Right hindlimb (tissue), 1 donor: Measurements from ENCODE around the gene ERMARD.

Experiments
- DNase-seq: peaks from one replicate; pipeline ENCODE4 v3.0.0-alpha.2; 2018

Gene ERMARD

GRCh38 chr6:169803271-169803811 is 51.9 kb downstream of the ERMARD start:
- DNase-seq, result no peak

DNA sequence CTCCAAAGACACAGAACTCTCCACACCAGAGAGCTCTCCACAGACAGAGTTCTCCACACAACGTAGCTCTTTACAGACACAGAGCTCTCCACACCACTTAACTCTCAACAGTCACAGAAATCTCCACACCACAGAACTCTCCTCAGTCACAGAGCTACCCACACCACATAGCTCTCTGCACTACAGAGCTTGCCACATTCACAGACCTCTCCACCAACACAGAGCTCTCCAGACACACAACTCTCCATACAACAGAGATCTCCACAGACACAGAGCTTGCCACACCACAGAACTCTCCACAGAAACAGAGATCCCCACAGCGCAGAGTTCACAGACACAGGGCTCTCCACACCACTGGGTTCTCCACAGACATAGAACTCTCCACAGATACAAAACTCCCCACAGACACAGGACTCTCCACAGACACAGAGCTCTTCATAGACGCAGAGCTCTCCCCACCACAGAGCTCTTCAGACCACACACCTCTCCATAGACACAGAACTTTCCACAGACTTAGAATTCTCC is 52.5 kb downstream of the ERMARD start:
- no peak for DNase-seq

DNA sequence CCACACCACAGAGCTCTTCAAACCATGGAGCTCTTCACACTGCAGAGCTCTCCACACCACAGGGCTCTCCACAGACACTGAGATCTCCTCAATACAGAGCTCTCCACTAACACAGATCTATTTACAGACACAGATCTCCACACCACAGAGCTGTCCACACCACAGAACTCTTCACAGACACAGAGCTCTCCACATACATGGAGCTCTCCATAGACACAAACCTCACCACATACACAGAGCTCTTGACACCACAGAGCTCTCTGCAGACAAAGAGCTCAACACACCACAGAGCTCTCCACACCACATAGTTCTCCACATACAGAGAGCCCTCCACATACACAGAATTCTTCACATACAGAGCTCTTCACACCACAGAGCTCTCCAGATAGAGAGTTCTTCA is 53.0 kb downstream of the ERMARD start:
- no peak for DNase-seq

GRCh38 chr6:169805242-169805838 is 53.9 kb downstream of the ERMARD start:
- DNase-seq, result no peak

- DNase-seq, result no peak
Measured at GRCh38 chr6:169806701-169807100, 55.3 kb downstream of the ERMARD start.

- no peak for DNase-seq
Measured at GRCh38 chr6:169807229-169807628, 55.8 kb downstream of the ERMARD start.

- no peak for DNase-seq
Measured at GRCh38 chr6:169807699-169808607, 56.5 kb downstream of the ERMARD start.

DNA sequence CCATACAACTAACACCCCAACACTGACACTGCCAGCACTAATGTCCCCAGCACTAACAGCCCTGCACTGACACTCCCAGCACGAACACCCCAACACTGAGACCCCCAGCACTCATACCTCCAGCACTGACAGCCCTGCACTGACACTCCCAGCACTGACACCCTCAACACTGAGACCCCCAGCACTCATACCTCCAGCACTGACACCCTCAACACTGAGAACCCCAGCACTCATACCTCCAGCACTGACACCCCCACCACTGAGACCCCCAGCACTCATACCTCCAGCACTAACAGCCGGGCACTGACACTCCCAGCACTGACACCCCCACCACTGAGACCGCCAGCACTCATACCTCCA is 57.2 kb downstream of the ERMARD start:
- DNase-seq, result no peak

GRCh38 chr6:169809386-169809785 is 58.0 kb downstream of the ERMARD start:
- DNase-seq, result no peak

DNA sequence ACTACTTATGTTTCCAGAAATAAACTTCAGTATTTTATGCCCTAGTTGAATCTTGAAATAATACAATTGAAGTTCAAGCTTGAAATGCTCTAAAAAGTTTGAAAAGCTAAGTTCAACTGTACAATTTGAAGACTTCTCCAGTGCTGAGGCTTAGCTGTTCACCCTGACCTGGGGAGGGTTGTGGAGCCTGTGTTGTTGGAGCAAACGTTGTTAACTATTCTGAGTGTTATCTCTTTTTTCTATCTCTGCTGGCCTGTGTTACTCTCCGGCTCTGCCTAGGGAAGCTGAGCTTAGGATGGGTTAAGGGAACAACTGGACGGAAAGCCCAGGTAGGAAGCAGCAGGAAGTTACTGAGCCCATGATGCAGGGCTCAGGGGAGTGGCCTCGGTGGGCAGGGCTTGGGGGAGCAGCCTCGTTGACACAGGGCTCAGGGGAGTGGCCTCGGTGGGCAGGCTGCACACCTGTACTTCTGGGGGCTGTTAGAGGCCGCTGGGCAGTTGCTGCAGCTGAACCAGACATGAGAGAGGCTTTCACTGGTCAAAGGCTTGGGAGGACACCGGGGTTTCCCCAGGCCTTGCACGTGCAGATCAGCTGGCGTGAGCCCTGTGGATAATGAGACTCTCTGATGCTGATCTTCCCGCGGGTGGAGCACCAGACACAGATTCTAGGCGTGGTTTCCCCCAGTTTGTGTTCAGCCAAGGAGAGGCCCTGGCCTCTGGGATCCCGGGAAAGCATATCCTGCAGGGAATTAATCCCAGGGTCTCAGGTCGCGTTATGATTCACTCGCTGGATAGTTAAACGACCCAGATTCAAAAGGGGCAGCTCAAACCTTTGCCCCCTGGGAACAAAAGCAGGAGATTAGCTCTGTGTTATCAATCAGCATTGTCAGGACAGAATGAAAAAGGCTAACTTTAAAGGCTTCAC is 58.9 kb downstream of the ERMARD start:
- DNase-seq, result no peak

DNA sequence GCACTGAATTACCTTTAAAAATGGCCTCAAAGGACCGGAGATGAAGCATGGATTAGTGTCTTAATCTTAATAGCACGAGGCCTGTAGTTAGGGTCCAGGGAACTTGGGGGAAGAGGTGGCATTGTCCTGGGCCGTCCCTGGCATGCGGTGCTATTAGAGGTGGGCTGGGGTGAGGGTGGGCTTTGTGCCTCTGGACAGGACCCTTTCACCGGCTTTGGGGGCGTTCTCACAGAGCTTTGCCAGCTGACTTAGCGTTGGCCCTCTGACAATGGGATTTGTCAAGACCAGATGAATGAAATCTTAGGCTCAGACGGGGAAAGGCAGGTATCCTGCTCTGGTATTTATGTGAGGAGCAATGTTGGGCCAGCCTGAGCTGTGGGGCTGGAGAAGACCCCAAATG is 59.6 kb downstream of the ERMARD start:
- no peak for DNase-seq

DNA sequence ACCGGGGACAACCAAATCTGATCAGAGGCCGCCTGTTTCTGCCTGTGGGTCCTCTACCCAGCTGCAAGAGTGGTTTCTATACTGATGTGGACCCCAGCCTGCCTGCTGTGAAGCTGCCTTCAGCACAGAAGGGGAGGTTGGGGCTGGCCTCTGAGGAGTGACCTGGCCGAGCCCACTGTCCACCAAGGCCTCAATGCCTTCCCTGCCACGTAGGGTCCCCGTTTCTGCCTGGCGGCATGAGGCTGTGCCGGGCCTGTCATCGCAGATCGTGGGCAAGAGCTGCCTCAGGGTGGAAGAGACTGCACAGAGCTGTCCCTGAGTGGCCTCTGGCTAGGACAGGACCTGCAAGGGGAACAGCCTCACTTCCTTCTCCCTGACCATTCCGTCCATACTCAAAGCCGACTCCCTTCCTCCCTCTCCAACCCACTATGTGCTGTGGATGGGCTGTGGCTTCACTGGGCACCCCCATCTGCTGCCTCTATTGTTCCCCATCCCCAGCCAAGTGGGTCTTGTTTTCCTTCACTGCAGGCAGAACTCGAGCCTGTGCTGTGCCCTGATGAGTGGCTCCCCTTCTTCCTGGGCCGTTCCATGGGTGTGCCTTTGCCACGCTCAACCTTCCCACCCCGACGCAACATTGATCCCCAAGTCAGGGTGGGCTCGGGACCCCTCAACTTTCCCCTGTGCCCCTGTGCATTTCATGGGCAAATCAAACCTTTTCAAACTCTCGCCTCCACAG is 60.3 kb downstream of the ERMARD start:
- DNase-seq, result no peak

GRCh38 chr6:169812257-169812644 is 60.8 kb downstream of the ERMARD start:
- no peak for DNase-seq

- DNase-seq, result no peak
Measured at GRCh38 chr6:169813969-169814368, 62.5 kb downstream of the ERMARD start.

DNA sequence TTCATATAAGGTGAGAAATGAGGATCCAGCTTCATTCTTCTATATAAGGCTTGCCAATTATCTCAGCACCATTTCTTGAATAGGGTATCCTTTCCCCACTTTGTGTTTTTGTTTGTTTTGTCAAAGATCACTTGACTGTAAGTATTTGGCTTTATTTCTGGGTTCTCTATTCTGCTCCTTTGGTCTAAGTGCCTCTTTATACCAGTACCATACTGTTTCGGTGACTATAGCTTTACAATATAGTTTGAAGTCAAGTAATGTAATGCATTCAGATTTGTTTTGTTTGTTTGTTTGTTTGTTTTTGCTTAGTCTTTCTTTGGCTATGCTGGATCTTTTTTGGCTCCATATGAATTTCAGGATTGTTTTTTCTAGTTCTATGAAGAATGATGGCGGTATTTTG is 64.6 kb downstream of the ERMARD start:
- DNase-seq, result no peak

DNA sequence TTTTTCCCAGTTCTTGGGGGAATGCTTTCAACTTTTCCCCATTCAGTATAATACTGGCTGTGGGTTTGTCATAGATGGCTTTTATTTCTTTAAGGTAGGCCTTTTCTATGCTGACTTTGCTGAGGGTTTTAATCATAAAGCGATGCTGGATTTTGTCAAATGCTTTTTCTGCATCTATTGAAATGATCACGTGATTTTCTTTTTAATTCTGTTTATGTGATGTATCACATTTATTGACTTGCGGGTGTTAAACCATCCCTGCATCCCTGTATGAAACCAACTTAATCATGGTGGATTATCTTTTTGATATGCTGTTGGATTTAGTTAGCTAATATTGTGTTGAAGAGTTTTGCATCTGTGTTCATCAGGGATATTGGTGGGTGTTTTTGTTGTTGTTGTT is 65.6 kb downstream of the ERMARD start:
- no peak for DNase-seq

DNA sequence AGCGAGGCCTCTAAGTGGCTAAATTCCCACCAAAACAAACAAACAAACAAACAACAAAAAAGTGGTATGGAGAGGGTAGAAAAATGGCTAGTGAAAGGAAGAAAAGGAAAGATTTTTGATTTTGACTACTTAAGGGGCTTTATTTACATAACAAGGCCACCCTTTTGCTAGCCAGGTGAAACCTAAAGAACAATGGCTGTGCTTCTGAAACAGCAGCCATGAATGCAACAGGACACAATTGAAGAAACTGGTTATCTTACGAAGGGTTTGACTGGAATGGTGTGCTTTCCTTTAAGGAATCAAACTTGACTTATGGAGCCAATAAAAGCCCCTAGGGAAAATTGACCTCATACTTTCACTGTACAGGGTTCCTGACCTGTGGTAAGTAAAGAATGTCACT is 68.9 kb downstream of the ERMARD start:
- DNase-seq, result no peak

DNA sequence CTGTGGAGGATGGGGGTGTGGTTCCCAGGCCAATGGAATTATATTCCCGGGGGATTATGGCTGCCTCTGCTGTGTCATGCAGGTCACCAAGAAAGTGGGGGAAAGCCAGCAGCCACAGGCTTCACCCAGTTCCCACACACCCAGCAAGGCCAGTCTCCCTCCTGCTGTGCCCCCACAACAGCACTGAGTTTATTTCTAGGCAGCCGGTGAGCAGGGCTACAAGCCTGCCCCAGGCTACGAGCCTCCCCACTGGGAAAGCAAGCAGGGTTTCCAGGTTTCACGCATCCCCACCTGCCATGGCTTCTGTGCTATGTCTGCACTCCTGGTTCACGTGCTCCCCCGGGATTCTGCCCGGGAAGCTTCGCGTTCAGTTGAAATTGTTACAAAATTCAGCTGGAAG is 72.6 kb downstream of the ERMARD start:
- no peak for DNase-seq

DNA sequence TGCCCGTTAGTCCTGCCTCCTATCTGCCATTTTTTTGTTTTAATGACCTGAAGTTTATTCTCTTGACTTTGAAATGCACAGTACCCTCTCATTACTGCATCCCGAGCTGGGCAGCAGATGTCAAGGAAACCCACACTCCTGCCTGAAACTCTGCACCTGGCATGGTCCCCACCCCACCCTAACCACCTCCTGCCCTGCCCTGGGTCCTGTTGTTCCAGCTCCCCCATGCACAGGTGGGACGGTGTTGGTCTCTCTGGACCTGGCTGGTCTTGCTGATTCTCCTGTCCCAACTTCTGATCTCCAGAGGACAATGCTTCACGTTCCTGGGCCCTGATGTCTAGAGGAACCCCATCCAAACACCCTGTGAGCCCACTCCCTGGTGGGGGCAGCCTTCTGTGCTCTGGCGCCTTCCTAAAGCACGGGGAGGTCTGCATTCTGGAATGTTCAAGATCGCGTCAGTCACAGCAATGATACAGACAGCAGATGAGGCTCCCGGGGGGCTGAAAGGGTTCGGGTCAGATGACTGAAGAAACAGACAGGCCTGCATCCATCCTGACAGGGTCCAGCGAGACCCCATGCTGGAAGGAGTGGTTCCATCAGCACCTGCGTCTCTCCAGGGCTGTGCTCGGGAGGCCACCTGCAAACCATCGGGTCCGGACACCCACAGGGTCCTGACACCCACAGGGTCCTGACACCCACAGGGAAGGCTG is 73.6 kb downstream of the ERMARD start:
- no peak for DNase-seq

- no peak for DNase-seq
Measured at GRCh38 chr6:169825558-169826225, 74.3 kb downstream of the ERMARD start.

- no peak for DNase-seq
Measured at GRCh38 chr6:169826697-169827096, 75.3 kb downstream of the ERMARD start.
